Measurements from ENCODE around the gene GNAT3. TPM values are rescaled to one million over a fixed set of nuclear protein-coding genes. Genes with fewer than 3 reads are reported as not detected.

GNAT3 gene
- total and polyA plus RNA-seq, 4 donors, result not detected

DNA sequence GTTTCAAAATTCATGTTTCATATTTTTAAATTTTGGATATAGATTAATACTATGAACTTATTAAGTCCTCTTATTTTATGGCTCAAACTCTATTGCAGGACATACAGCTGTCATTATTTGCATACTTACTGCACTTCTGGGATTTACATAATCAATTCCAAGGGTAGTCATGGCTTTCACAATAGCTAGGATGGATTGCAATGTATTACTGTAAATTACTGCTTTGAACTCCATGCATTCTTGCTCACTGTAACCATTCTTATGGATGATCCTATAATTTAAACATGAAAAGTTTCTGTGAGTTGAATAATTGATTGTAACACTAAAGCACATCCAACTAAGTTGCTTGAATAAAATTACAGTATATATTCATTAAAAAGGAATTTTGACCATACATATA, 23.5 kb downstream of the GNAT3 start:
- no peaks in the 10 kb centered on the region for H3K36me3 ChIP-seq (ENCODE audit: control insufficient read depth in 4 of 4, insufficient read depth in 3 of 4, low read depth in 1 of 4, low read length in 3 of 4)
- no peak for DNase-seq (ENCODE audit: low spot score)
- TF ChIP-seq JUND (IDR thresholded peaks at IDR 0.05), result no peak
- TF ChIP-seq HNF4G (IDR thresholded peaks at IDR 0.05), result no peak
- TF ChIP-seq YY1 (IDR thresholded peaks at IDR 0.05), result no peak
- no peak for TF ChIP-seq EGR1 (IDR thresholded peaks at IDR 0.05; ENCODE audit: low read depth in 2 of 2)
- no peak for TF ChIP-seq RAD21 (IDR thresholded peaks at IDR 0.05)
- TF ChIP-seq, protein P1, sequence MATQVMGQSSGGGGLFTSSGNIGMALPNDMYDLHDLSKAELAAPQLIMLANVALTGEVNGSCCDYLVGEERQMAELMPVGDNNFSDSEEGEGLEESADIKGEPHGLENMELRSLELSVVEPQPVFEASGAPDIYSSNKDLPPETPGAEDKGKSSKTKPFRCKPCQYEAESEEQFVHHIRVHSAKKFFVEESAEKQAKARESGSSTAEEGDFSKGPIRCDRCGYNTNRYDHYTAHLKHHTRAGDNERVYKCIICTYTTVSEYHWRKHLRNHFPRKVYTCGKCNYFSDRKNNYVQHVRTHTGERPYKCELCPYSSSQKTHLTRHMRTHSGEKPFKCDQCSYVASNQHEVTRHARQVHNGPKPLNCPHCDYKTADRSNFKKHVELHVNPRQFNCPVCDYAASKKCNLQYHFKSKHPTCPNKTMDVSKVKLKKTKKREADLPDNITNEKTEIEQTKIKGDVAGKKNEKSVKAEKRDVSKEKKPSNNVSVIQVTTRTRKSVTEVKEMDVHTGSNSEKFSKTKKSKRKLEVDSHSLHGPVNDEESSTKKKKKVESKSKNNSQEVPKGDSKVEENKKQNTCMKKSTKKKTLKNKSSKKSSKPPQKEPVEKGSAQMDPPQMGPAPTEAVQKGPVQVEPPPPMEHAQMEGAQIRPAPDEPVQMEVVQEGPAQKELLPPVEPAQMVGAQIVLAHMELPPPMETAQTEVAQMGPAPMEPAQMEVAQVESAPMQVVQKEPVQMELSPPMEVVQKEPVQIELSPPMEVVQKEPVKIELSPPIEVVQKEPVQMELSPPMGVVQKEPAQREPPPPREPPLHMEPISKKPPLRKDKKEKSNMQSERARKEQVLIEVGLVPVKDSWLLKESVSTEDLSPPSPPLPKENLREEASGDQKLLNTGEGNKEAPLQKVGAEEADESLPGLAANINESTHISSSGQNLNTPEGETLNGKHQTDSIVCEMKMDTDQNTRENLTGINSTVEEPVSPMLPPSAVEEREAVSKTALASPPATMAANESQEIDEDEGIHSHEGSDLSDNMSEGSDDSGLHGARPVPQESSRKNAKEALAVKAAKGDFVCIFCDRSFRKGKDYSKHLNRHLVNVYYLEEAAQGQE (IDR thresholded peaks at IDR 0.05), result no peak
- no peak for TF ChIP-seq GABPA (IDR thresholded peaks at IDR 0.05 in 1 of 2, conservative IDR thresholded peaks at IDR 0.05 in 1 of 2)
- TF ChIP-seq, protein P2, sequence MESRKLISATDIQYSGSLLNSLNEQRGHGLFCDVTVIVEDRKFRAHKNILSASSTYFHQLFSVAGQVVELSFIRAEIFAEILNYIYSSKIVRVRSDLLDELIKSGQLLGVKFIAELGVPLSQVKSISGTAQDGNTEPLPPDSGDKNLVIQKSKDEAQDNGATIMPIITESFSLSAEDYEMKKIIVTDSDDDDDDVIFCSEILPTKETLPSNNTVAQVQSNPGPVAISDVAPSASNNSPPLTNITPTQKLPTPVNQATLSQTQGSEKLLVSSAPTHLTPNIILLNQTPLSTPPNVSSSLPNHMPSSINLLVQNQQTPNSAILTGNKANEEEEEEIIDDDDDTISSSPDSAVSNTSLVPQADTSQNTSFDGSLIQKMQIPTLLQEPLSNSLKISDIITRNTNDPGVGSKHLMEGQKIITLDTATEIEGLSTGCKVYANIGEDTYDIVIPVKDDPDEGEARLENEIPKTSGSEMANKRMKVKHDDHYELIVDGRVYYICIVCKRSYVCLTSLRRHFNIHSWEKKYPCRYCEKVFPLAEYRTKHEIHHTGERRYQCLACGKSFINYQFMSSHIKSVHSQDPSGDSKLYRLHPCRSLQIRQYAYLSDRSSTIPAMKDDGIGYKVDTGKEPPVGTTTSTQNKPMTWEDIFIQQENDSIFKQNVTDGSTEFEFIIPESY (IDR thresholded peaks at IDR 0.05), result no peak
- TF ChIP-seq, protein P3, sequence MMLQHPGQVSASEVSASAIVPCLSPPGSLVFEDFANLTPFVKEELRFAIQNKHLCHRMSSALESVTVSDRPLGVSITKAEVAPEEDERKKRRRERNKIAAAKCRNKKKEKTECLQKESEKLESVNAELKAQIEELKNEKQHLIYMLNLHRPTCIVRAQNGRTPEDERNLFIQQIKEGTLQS (IDR thresholded peaks at IDR 0.05), result no peak
- no peak for TF ChIP-seq FOXA2 (IDR thresholded peaks at IDR 0.05)
- TF ChIP-seq TAF1 (conservative IDR thresholded peaks at IDR 0.05), result no peak
- no peak for TF ChIP-seq NR2F2 (IDR thresholded peaks at IDR 0.05)
- no peak for TF ChIP-seq HNF4A (conservative IDR thresholded peaks at IDR 0.05)
- TF ChIP-seq SP1 (IDR thresholded peaks at IDR 0.05), result no peak
- TF ChIP-seq, protein P4, sequence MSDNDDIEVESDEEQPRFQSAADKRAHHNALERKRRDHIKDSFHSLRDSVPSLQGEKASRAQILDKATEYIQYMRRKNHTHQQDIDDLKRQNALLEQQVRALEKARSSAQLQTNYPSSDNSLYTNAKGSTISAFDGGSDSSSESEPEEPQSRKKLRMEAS (IDR thresholded peaks at IDR 0.05), result no peak
- no peak for TF ChIP-seq RXRA (IDR thresholded peaks at IDR 0.05)
- no peak overlapping the region for H3K9ac ChIP-seq (ENCODE audit: low read depth in 1 of 2, low read length in 2 of 2)
- no peaks in the 10 kb centered on the region for H3K4me1 ChIP-seq (ENCODE audit: control insufficient read depth in 4 of 4, insufficient read depth in 4 of 4, low read length in 3 of 4)
- H3K27me3 ChIP-seq (ENCODE audit: control insufficient read depth in 4 of 4, insufficient read depth in 4 of 4, low read length in 3 of 4), result no peaks in the 10 kb centered on the region
- H3K4me3 ChIP-seq (ENCODE audit: low read depth in 1 of 3, low read length in 3 of 3), result no peak overlapping the region
- no peak overlapping the region for H3K27ac ChIP-seq (ENCODE audit: low read depth in 1 of 2, low read length in 2 of 2)
- H3K9me3 ChIP-seq (ENCODE audit: control insufficient read depth in 4 of 4, low read length in 3 of 4), result no peaks in the 10 kb centered on the region

DNA sequence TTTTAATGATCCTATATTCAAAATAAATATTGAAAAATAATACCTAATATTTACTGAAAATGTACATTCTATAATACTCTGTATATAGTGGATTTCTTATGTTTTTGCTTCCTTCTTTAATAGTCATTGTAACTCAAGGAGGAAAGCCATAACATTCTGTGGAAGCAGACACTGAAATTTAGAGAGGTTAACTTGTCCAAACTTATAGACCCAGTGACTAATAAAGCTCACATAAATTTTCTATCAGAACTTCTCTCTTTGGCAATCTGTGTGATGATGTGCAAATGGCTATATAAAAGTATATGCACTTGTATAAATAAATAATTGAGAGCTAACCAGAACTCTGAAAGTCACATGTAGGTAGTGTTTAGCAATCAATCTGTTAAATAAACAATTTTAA, 26.1 kb downstream of the GNAT3 start:
- Histone ChIP-seq H3K27me3 (ENCODE audit: control insufficient read depth in 4 of 4, insufficient read depth in 4 of 4, low read length in 3 of 4) (no peaks in the 10 kb centered on the region), H3K4me1 (ENCODE audit: control insufficient read depth in 4 of 4, insufficient read depth in 4 of 4, low read length in 3 of 4) (no peaks in the 10 kb centered on the region), H3K4me3 (ENCODE audit: low read depth in 1 of 3, low read length in 3 of 3) (no peak overlapping the region), H3K9me3 (ENCODE audit: control insufficient read depth in 4 of 4, low read length in 3 of 4) (no peaks in the 10 kb centered on the region), H3K36me3 (ENCODE audit: control insufficient read depth in 4 of 4, insufficient read depth in 3 of 4, low read depth in 1 of 4, low read length in 3 of 4) (no peaks in the 10 kb centered on the region), H3K9ac (ENCODE audit: low read depth in 1 of 2, low read length in 2 of 2) (no peak overlapping the region), H3K27ac (ENCODE audit: low read depth in 1 of 2, low read length in 2 of 2) (no peak overlapping the region)
- DNase-seq (ENCODE audit: low spot score), result no peak
- TF ChIP-seq, protein P3 (IDR thresholded peaks at IDR 0.05), result no peak
- TF ChIP-seq, protein P4 (IDR thresholded peaks at IDR 0.05), result no peak
- TF ChIP-seq GABPA (IDR thresholded peaks at IDR 0.05 in 1 of 2, conservative IDR thresholded peaks at IDR 0.05 in 1 of 2) (no peak), TAF1 (conservative IDR thresholded peaks at IDR 0.05) (no peak), HNF4G (IDR thresholded peaks at IDR 0.05) (no peak), YY1 (IDR thresholded peaks at IDR 0.05) (no peak), FOXA2 (IDR thresholded peaks at IDR 0.05) (no peak), NR2F2 (IDR thresholded peaks at IDR 0.05) (no peak)
- TF ChIP-seq, protein P5, sequence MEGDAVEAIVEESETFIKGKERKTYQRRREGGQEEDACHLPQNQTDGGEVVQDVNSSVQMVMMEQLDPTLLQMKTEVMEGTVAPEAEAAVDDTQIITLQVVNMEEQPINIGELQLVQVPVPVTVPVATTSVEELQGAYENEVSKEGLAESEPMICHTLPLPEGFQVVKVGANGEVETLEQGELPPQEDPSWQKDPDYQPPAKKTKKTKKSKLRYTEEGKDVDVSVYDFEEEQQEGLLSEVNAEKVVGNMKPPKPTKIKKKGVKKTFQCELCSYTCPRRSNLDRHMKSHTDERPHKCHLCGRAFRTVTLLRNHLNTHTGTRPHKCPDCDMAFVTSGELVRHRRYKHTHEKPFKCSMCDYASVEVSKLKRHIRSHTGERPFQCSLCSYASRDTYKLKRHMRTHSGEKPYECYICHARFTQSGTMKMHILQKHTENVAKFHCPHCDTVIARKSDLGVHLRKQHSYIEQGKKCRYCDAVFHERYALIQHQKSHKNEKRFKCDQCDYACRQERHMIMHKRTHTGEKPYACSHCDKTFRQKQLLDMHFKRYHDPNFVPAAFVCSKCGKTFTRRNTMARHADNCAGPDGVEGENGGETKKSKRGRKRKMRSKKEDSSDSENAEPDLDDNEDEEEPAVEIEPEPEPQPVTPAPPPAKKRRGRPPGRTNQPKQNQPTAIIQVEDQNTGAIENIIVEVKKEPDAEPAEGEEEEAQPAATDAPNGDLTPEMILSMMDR (IDR thresholded peaks at IDR 0.05; ENCODE audit: low read depth, low read length, missing input control), result no peak

Measured in liver (tissue), 9 donors.